CD4-positive, alpha-beta memory T cell (primary cell): ENCODE data around the gene LHFPL5. TPM values are rescaled to one million over a fixed set of nuclear protein-coding genes. Genes with fewer than 3 reads are reported as not detected.

ENCODE experiments used
- CTCF ChIA-PET: fragments of 350-600 bp; sonication (Branson Sonifier 250); formaldehyde crosslinking; loops from one replicate; lab custom pipeline; 2021; ENCODE audit warnings: inconsistent platforms; ENCODE audit not compliant: partially characterized antibody; lab: Charles Lee
- POLR2A ChIA-PET: fragments of 350-600 bp; sonication (Branson Sonifier 250); formaldehyde crosslinking; loops from one replicate; lab custom pipeline; 2021; ENCODE audit not compliant: partially characterized antibody; lab: Charles Lee
- DNase-seq, 5 donors: peaks; one replicate each; pipeline versions ENCODE4 v3.0.0 to v3.0.0-alpha.2; 2020 to 2022; ENCODE audit warnings: mixed read lengths in 1 of 5
- H3K27ac ChIP-seq: one replicate; pipeline ENCODE4 v1.7.0; 2013; ENCODE audit warnings: low read depth, low read length
- H3K27me3 ChIP-seq: 2 replicates; pipeline ENCODE4 v1.7.0; 2013; ENCODE audit warnings: mild to moderate bottlenecking, low read length, moderate library complexity; ENCODE audit not compliant: insufficient read depth
- H3K36me3 ChIP-seq: 2 replicates; pipeline ENCODE4 v1.7.0; 2013; ENCODE audit warnings: mild to moderate bottlenecking, low read length, moderate library complexity; ENCODE audit not compliant: insufficient read depth
- H3K4me1 ChIP-seq: 2 replicates; pipeline ENCODE4 v1.7.0; 2013; ENCODE audit warnings: mild to moderate bottlenecking, low read length, moderate library complexity; ENCODE audit not compliant: insufficient read depth
- H3K4me3 ChIP-seq, 2 donors: one replicate each; pipeline ENCODE4 v1.7.0; 2013; ENCODE audit warnings: low read length in 2 of 2, mild to moderate bottlenecking in 1 of 2
- H3K9me3 ChIP-seq, 2 donors: one replicate each; pipeline ENCODE4 v1.7.0; 2013; ENCODE audit warnings: low read length in 2 of 2, control low read depth in 1 of 2; ENCODE audit not compliant: control insufficient read depth in 1 of 2
- H3K27ac Mint-ChIP-seq, 7 donors: one replicate each; pipeline ENCODE4 v1.8.0; 2020 to 2021; ENCODE audit warnings: mixed read lengths in 7 of 7, mild to moderate bottlenecking in 6 of 7, inconsistent platforms in 3 of 7, moderate library complexity in 3 of 7
- H3K27me3 Mint-ChIP-seq, 2 donors: one replicate each; pipeline ENCODE4 v1.8.0; 2020 to 2021; ENCODE audit warnings: mixed read lengths in 2 of 2
- H3K36me3 Mint-ChIP-seq, 2 donors: one replicate each; pipeline ENCODE4 v1.8.0; 2020 to 2021; ENCODE audit warnings: mixed read lengths in 2 of 2, inconsistent platforms in 1 of 2, mild to moderate bottlenecking in 1 of 2
- H3K4me1 Mint-ChIP-seq, 4 donors: one replicate each; pipeline ENCODE4 v1.8.0; 2020 to 2021; ENCODE audit warnings: mixed read lengths in 4 of 4, mild to moderate bottlenecking in 1 of 4
- H3K4me3 Mint-ChIP-seq, 8 donors: one replicate each; pipeline ENCODE4 v1.8.0; 2020 to 2021; ENCODE audit warnings: mixed read lengths in 8 of 8, mild to moderate bottlenecking in 7 of 8, moderate library complexity in 6 of 8, inconsistent platforms in 3 of 8
- H3K9me3 Mint-ChIP-seq, 8 donors: one replicate each; pipeline ENCODE4 v1.8.0; 2020 to 2021; ENCODE audit warnings: mixed read lengths in 8 of 8, mild to moderate bottlenecking in 5 of 8, inconsistent platforms in 3 of 8, moderate library complexity in 1 of 8
- intact Hi-C: fragments of 100-400 bp; cut with micrococcal nuclease; formaldehyde crosslinking; loops from one replicate; pipeline ENCODE4 v1.15.1; 2023
- polyA plus RNA-seq, 2 donors: library from polyadenylated mRNA; unstranded; fragments of 300-500 nt; fragmentation: Illumina TruSeq; gene quantifications; one replicate each; pipeline ENCODE4 v1.2.3, GENCODE V29; 2021
- total RNA-seq, 2 experiments: library from RNA; stranded (reverse); gene quantifications; one replicate each; pipeline ENCODE4 v1.2.3, GENCODE V29; 2021

The LHFPL5 gene
- total RNA-seq (not detected), polyA plus RNA-seq (not detected)

DNA sequence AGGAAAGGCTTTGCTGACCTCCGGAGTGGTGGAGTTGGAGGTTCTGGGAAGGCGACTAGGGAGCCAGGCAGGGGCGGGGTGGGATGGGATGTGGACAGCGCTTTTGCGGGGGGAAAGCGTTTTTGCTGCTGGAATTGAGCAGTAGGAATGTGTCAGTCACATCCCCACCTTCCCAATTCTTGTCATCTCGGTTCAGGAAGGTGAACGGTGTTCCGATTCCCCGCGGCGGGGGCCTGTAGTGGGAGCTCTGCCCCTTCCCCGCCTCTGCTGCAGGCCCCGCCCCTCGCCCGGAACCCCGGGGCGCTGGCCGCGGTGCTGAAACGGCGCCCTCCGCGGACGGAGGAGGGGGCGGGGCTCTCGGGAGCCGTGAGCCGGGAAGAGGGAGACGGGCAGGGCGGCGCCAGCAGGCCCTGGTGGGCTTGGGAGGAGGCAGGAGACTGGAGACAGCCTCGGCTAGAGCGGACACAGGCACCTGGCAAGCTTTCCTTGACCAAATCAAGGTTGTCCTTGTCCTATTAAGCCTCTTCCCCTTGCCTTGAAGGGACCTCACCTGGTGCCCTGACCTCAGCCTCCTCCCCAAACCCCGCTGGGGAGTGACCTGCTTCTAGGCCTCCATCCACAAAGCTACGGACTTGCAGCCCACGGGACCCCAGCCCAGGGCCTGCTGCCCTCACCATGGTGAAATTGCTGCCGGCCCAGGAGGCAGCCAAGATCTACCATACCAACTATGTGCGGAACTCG lies at the start of gene LHFPL5:
Gene LHFPL5 (plus strand): TSS at position 357 of the 741 bp plus-strand sequence. CDS start 319 bp downstream, at position 676.
- CTCF ChIA-PET, result no interaction called here
- Mint-ChIP-seq H3K27ac (no peak within 1 kb of the TSS), H3K4me1 (peaks cover 0 to 11% (median 2%) of the 10 kb centered on the region in 4 donors), H3K36me3 (no peaks in the 10 kb centered on the region), H3K9me3 (peaks cover 0 to 4% (median 0%) of the 10 kb centered on the region in 8 donors), H3K4me3 (peak within 1 kb of the TSS in 4 of 8 donors; percentile 32 to 68 (median 52)), H3K27me3 (peaks cover 17 to 19% of the 10 kb centered on the region in 2 donors)
- intact Hi-C loops, result no loop called here
- Histone ChIP-seq H3K27me3 (no peaks in the 10 kb centered on the region), H3K36me3 (no peaks in the 10 kb centered on the region), H3K4me1 (no peaks in the 10 kb centered on the region), H3K27ac (no peak within 1 kb of the TSS), H3K9me3 (no peaks in the 10 kb centered on the region), H3K4me3 (no peak within 1 kb of the TSS)
- POLR2A ChIA-PET, result no interaction called here
- peak in 4 of 5 donors; percentile 39 to 52 (median 44) for DNase-seq

DNA sequence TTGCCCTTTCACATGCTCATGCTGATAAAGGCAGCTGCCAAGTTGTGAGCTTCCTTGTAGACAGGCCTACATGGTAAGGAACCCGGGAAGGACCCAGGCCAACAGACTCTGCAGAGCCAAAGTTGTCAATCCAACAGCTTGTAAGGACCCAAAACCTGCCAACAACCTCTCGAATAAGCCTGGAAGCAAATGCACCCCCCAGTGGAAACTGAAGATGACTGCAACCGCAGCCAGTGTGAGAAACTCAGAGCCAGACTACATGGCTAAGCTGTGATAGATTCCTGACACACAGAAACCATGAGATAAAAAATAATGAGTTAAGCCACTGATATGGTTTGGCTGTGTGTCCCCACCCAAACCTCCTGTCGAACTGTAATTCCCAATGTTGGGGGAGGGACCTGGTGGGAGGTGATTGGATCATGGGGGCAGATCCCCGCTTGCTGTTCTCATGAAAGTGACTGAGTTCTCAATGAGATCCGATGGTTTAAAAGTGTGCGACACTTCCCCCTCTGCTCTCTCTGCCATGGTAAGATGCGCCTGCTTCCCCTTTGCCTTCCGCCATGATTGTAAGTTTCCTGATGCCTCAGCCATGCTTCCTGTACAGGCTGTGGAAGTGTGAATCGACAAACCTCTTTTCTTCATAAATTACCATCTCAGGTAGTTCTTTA lies 47.6 kb upstream of the LHFPL5 start:
- H3K4me1 Mint-ChIP-seq, result peaks cover 0 to 2% (median 0%) of the 10 kb centered on the region in 4 donors
- Histone ChIP-seq H3K36me3 (no peaks in the 10 kb centered on the region), H3K4me1 (no peaks in the 10 kb centered on the region), H3K27me3 (peaks cover 4% of the 10 kb centered on the region), H3K27ac (no peak overlapping the region), H3K4me3 (no peak overlapping the region), H3K9me3 (no peaks in the 10 kb centered on the region)
- no peaks in the 10 kb centered on the region for H3K9me3 Mint-ChIP-seq
- no peak for DNase-seq
- H3K36me3 Mint-ChIP-seq, result no peaks in the 10 kb centered on the region
- peaks cover 18 to 24% of the 10 kb centered on the region in 2 donors for H3K27me3 Mint-ChIP-seq
- intact Hi-C loops, result no loop called here
- H3K4me3 Mint-ChIP-seq, result no peak overlapping the region
- ChIA-PET POLR2A (no interaction called here), CTCF (interaction anchor here (0.8 kb wide), 1 partner anchor 133 kb away, joined by 3 read pairs; no protein-coding TSS in a partner anchor)
- H3K27ac Mint-ChIP-seq, result no peak overlapping the region

DNA sequence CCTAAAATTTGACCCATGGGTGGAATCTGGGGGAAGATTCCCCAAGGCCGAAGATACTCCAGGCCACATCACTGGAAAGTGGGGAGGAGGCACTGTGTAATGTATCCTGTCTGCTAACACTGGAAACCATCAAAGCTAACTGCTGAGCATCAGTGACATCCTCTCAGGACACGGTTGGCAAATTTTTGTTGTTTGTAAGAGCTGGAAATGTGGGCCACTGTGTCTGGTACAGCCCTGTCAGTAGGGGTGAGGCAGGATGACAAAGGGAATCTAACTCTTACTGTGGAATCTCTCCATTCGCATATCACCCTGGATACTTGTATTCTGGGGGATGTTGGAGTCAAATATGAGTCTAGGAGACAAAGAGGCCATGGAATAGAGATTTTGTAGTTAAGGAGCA lies 45.7 kb upstream of the LHFPL5 start:
- intact Hi-C loops, result no loop called here
- no peak overlapping the region for H3K27ac ChIP-seq
- Mint-ChIP-seq H3K4me1 (peaks cover 0 to 6% (median 2%) of the 10 kb centered on the region in 4 donors), H3K4me3 (no peak overlapping the region), H3K9me3 (no peaks in the 10 kb centered on the region), H3K27me3 (peaks cover 33 to 40% of the 10 kb centered on the region in 2 donors), H3K27ac (no peak overlapping the region), H3K36me3 (no peaks in the 10 kb centered on the region)
- ChIA-PET CTCF (interaction anchor here (1.2 kb wide), 1 partner anchor 528 kb away, joined by 3 read pairs; no protein-coding TSS in a partner anchor), POLR2A (no interaction called here)
- no peaks in the 10 kb centered on the region for H3K9me3 ChIP-seq
- DNase-seq, result no peak
- peaks cover 11% of the 10 kb centered on the region for H3K27me3 ChIP-seq
- no peak overlapping the region for H3K4me3 ChIP-seq
- H3K4me1 ChIP-seq, result no peaks in the 10 kb centered on the region
- H3K36me3 ChIP-seq, result no peaks in the 10 kb centered on the region

DNA sequence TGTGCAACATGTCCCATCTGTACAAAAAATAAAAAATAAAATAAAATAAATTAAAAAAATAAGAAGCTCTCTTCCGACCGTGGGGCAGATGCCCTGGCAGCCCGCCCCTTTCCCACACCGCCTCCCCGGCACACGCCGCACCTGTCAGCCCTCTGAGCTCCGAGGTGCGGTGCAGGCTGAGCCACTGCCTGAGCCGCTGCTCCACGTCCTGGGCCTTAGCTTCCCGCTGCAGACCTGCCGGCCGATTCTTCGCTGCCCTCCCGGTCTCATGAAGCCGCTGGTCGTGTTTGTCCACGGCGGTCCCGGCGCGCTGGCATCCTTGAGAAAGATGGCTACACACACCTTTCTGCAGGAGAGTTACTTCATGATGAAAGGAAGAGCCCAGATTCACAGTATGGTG lies 39.4 kb upstream of the LHFPL5 start:
- H3K27me3 Mint-ChIP-seq, result peaks cover 18 to 27% of the 10 kb centered on the region in 2 donors
- H3K4me3 Mint-ChIP-seq, result no peak overlapping the region
- DNase-seq, result no peak
- no peaks in the 10 kb centered on the region for H3K9me3 ChIP-seq
- no peak overlapping the region for H3K27ac Mint-ChIP-seq
- no peaks in the 10 kb centered on the region for H3K4me1 ChIP-seq
- peaks cover 11% of the 10 kb centered on the region for H3K27me3 ChIP-seq
- H3K4me1 Mint-ChIP-seq, result peaks cover 0 to 4% (median 2%) of the 10 kb centered on the region in 4 donors
- ChIA-PET POLR2A (no interaction called here), CTCF (no interaction called here)
- H3K9me3 Mint-ChIP-seq, result peaks cover 0 to 2% (median 0%) of the 10 kb centered on the region in 8 donors
- H3K4me3 ChIP-seq, result no peak overlapping the region
- intact Hi-C loops, result no loop called here
- H3K36me3 Mint-ChIP-seq, result no peaks in the 10 kb centered on the region
- no peak overlapping the region for H3K27ac ChIP-seq
- H3K36me3 ChIP-seq, result no peaks in the 10 kb centered on the region

DNA sequence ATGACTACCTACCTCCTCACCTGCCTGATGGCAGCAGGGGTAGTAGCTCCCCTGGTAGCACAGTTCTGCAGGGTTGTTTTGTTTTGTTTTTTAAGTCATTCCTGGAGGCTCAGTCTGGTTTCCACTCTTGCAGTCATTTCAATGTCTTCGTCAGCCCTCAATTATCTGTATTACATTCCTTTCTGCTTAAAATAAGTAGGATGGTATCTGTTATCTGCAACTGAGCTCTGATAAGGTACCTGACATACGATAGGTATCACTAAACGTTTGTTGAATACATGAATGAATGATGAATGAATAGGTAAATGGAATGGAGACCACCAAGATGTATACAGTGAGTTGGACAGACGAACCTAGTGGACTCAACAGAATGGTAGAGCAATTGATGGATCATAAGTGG lies 35.9 kb upstream of the LHFPL5 start:
- CTCF ChIA-PET, result no interaction called here

DNA sequence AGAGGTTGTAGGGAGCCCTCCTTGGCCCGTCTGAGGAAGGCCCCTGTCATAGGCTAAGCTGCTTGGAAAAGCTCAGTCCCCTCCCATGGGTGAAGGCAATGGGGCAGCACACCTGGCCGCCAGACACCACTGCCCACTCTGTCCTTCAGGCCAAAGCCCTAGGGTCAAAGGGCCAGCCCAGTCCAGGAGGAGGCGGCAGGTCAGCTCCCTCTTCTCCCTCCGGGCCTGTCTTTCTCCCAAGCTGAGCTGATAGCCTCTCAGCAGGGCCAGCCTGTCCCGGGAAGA lies 33.9 kb upstream of the LHFPL5 start:
- Histone ChIP-seq H3K4me1 (no peaks in the 10 kb centered on the region), H3K36me3 (no peaks in the 10 kb centered on the region), H3K4me3 (no peak overlapping the region), H3K9me3 (no peaks in the 10 kb centered on the region), H3K27ac (no peak overlapping the region), H3K27me3 (no peaks in the 10 kb centered on the region)
- Mint-ChIP-seq H3K4me3 (no peak overlapping the region), H3K27me3 (peaks cover 8 to 12% of the 10 kb centered on the region in 2 donors), H3K36me3 (no peaks in the 10 kb centered on the region), H3K9me3 (peaks cover 0 to 2% (median 0%) of the 10 kb centered on the region in 8 donors), H3K27ac (no peak overlapping the region), H3K4me1 (no peaks in the 10 kb centered on the region)
- DNase-seq, result no peak
- POLR2A ChIA-PET, result no interaction called here
- CTCF ChIA-PET, result no interaction called here
- intact Hi-C loops, result no loop called here

More for the DNA sequence above, 35.9 kb upstream of the LHFPL5 start:
- POLR2A ChIA-PET, result interaction anchor here (0.5 kb wide), 1 partner anchor 262 kb away, joined by 3 read pairs; no protein-coding TSS in a partner anchor
- H3K27ac Mint-ChIP-seq, result no peak overlapping the region
- H3K27me3 ChIP-seq, result no peaks in the 10 kb centered on the region
- no peaks in the 10 kb centered on the region for H3K4me1 ChIP-seq
- H3K36me3 Mint-ChIP-seq, result no peaks in the 10 kb centered on the region
- H3K27me3 Mint-ChIP-seq, result peaks cover 1 to 8% of the 10 kb centered on the region in 2 donors
- intact Hi-C loops, result no loop called here
- peaks cover 0 to 2% (median 0%) of the 10 kb centered on the region in 8 donors for H3K9me3 Mint-ChIP-seq
- H3K4me1 Mint-ChIP-seq, result peaks cover 0 to 1% (median under 1%) of the 10 kb centered on the region in 4 donors
- no peaks in the 10 kb centered on the region for H3K9me3 ChIP-seq
- H3K27ac ChIP-seq, result no peak overlapping the region
- no peak overlapping the region for H3K4me3 Mint-ChIP-seq
- no peaks in the 10 kb centered on the region for H3K36me3 ChIP-seq
- H3K4me3 ChIP-seq, result no peak overlapping the region
- DNase-seq, result no peak

DNA sequence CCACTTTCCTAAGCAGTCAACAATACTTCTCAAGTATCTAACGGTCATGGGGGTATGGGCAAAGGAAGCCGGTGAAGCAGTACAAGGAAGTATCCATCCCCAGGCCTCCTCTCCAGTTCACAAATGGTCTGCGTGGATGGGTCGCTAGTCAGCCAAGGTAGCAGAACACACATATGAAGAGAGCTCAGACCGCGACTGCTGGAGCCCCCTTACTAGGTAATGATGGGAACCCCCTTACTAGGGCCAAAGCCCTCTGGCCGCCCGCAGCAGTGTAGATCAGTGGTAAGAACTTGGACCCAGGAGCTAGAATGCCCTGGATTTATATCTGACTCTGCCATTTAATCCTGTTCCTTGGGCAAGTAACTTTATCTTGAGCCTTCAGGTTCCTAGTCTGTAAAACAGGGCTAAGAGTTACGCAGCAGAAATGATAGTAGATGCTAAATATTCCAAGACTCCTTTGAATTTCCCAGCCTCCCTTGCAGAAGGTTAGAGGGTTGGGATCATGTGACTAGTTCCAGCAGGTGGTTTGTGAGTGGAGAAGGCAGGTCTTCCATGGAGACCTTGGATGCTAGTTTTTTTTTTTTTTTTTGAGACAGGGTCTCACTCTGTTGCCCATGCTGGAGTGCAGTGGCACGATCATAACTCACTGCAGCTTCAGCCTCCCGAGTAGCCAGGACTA lies 30.9 kb upstream of the LHFPL5 start:
- Histone ChIP-seq H3K36me3 (no peaks in the 10 kb centered on the region), H3K9me3 (no peaks in the 10 kb centered on the region), H3K27me3 (no peaks in the 10 kb centered on the region), H3K4me3 (no peak overlapping the region), H3K4me1 (no peaks in the 10 kb centered on the region), H3K27ac (no peak overlapping the region)
- Mint-ChIP-seq H3K27ac (no peak overlapping the region), H3K27me3 (peaks cover 15 to 21% of the 10 kb centered on the region in 2 donors), H3K4me1 (peaks cover 2 to 5% (median 4%) of the 10 kb centered on the region in 4 donors), H3K4me3 (no peak overlapping the region), H3K9me3 (peaks cover 0 to 1% (median 0%) of the 10 kb centered on the region in 8 donors), H3K36me3 (no peaks in the 10 kb centered on the region)
- ChIA-PET CTCF (no interaction called here), POLR2A (no interaction called here)
- intact Hi-C loops, result no loop called here
- no peak for DNase-seq
